UCSD-AML1 (cell line): Measurements from ENCODE around the gene AMN.
A peak's percentile ranks its signal among the peaks of the same experiment; 100 is the strongest.

ENCODE experiments used
- DNase-seq: peaks from one replicate; lab custom pipeline; 2025; ENCODE audit not compliant: unreplicated experiment; lab: John Stamatoyannopoulos, UW

AMN gene

DNA sequence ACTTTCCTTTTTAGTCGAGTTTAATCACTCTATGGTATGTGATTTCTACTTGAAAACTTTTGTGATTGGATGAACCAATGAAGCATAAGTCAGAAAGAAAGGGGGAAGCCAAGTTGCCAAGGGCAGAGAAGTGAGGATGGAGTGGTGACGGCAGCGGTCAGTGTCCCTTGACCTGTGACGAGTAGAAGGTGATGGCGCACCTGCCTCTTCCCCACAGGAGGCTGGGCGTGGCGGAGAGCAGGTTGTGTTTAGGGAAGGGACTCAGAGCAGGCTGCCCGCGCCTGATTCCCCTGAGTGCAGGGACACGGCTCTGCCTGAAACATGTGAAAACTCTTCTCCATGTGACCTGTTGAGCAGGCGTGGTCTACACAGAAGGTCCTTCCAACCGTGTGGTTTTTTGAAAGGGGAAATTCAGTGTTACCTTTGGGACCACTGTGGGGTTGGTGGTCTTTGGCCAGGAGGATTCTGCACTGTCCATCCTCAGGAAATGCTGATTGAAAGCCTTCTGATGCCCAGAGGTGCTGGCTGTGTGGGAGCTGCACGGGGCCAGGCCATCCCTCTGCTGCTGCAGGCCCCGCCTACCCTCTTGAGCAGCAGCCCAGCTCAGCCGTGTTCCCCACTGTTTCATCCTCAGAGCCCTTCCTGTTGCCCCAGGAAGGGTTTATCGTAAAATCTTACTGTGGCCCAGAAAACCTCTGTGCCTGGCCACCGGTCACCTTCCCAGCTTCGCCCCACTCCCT, 23.5 kb upstream of the AMN start:
- no peak for DNase-seq

DNA sequence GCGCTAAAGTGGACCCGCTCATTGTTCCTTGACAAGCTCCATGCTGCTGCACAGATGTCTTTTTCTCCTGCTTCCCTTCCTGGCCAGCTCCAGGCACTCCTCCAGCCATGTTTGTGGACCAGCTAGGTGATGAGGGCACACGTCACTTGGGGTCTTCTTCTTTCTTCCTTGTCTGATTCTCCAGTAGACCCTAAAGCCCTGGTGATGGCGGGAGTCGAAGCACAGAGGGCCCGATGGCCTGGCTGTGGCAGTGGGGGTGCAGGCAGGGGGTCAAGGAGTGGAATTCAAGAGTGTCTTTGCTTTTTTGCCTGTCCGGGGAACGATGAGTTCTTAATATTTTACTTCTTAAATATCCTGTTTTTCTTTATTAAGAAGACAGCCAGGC, 23.0 kb upstream of the AMN start:
- DNase-seq: no peak

DNA sequence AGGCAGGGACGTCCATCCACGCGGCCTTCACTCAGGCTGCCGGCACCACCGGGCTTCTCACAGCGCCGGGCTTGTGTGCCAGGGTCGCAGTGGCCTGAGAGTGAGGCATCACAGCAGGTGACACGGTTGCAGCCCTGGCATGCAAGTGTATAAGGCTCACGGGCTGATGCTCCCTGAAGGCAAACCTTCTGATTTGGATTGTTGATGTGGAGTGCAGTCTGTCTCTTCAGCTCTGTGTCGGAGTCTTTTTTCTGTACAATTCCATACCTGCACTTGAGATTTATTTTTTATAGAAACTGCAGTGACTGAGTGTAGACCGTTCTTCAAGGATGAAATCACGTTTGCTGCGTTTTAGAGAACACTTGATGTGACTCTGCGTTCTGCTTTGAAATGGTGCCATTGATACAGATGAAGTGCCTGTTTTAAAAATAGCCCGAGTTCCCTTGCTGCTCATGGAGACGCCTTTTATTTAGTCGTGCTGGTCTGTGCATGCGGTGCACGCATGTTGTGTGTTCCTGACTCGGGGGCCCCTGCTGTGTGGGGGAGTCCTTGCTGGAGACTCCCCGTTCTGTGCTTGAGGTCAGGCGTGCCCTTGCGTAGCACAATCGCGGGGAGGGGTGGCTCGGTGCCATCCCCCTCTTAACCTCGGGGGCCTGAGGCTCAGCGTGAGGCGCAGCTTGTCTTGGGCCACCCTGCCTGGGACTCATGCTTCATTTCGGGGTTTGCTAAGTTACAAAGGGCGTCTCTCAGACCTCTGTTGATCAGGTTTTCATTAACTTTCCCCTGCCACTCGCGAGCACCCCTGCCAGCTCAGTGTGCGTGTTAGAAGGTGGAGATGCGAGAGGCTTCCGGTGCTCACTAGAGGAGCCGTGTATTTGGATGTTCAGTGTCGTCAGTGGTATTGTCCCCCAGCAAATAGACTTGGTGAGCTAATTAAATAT, 21.6 kb upstream of the AMN start:
- DNase-seq: no peak

DNA sequence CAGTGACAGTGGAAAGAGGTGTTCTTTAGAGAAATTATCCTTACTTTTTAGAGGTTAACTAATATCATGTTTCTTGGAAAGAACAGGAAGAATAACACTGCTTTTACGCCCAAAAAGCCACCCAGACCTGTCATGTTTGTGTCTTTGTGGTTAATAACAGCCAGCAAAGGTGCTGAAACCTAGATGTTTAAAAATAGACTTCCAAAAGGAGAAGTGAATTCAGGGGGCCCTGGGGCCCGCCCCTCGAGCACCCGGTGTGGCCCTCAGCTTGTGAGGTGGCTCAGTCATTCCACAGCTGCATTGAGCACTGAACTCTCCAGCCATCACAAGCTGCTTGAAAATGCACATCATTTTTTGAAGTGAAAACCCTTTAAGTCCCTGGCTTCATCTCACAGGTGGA, 20.8 kb upstream of the AMN start:
- DNase-seq: peak; percentile 27

DNA sequence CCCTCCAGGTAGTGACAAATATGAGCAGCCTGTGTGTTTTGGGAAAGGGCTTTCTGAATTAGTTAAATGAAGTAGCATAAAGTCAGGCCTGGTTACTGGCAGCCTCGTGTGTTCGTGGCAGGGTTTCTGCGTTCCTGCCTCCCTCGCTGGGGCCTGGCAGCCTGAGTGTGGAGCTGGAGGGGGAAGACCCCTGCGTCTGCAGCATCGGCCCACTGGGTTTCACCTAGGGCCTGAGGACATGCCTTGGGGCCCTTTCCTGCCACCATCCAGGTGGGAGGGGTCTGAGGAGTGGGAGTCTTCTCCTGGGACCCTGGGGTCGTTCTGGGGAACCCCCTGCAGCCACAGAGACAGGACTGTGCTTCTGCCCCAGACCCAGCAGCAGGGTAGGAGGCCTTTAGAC, 20.4 kb upstream of the AMN start:
- no peak for DNase-seq

DNA sequence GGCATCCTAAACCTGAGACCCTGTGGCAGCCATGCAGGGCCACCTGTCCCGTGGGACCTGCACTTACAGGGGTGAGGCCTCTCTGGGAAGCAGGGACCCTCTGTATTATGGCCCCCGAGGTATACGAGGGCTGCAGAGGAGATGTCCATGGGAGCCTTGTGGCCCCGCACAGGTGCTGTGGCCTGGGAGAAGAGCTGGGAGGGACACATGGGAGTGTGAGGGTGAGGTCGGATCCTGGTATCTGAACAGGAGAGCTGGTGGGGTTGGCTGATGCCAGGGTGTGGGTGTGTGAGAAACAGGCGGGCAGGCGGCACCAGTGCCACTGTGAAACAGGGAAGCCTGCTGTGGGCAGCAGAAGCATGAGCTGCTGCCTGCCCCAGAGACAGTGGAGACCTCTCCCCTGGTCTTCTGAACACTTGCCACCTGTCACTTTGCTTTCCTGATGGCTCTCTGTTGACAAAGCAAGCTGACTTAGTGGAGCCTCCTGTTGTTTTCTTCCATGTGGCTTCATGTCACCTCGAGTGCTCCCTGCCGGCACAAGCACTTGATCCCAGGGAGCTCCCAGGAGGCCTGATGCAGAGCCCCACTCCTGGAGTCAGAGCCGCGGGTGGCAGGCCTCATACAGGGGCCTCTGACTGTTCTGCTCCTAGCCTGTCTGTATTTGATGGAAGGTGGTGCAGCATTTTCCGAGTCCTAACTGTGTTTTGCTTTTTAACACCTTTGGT, 19.8 kb upstream of the AMN start:
- no peak for DNase-seq

DNA sequence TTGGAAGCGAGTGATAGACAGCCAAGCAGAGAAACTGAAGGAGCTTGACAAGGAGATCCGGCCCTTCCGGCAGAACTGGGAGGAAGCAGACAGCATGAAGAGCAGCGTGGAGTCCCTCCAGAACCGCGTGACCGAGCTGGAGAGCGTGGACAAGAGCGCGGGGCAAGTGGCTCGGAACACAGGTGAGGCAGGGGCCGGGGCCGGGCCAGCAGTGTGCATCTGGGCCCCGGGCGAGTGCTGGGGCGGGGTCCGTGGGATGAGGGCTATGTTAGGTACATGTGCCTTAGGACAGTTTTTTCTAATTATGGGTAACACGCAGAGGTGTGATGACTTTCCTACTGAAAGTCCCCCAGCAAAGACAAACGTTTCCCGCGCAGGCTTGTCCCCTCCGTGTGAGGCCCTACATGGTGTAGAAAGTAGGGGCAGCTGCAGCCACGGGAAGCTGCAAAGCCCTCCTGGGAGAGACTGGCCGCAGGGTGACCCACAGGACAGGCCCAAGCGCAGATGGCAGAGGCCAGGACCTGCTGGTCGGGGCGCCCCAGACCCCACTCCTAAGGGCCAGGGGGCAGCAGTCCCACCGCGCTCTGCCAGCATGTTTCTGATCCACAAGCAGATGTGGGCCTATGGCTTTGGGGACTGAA, 19.1 kb upstream of the AMN start:
- DNase-seq: no peak

DNA sequence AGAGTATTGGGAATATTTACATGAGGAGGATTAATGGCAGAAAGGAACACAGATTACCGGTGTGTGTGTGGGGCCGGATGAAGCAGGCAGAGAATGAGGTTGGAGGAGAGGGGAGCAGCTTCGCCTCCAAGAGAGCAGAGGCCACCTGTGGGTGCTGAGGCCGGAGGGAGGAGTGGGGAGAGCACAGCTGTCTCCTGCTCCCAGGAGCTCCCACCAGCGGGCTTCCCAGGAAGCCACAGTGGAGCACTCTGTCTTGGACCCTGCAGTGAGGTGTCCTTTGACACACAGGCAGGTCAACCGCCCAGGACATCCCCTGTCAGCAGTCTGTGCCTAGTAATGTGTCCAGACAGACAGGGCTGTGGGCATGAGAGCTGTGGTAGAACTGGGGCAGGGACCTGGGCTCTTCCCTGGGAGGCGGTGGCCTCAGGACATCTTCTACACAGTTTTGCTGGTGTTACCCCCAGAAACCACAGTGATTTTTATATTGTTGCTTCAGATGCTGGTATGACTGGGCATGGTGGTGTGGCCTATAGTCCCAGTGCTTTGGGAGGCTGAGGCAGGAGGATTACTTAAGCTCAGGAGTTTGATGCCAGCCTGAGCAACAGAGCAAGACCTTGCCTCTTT, 18.5 kb upstream of the AMN start:
- DNase-seq: no peak

DNA sequence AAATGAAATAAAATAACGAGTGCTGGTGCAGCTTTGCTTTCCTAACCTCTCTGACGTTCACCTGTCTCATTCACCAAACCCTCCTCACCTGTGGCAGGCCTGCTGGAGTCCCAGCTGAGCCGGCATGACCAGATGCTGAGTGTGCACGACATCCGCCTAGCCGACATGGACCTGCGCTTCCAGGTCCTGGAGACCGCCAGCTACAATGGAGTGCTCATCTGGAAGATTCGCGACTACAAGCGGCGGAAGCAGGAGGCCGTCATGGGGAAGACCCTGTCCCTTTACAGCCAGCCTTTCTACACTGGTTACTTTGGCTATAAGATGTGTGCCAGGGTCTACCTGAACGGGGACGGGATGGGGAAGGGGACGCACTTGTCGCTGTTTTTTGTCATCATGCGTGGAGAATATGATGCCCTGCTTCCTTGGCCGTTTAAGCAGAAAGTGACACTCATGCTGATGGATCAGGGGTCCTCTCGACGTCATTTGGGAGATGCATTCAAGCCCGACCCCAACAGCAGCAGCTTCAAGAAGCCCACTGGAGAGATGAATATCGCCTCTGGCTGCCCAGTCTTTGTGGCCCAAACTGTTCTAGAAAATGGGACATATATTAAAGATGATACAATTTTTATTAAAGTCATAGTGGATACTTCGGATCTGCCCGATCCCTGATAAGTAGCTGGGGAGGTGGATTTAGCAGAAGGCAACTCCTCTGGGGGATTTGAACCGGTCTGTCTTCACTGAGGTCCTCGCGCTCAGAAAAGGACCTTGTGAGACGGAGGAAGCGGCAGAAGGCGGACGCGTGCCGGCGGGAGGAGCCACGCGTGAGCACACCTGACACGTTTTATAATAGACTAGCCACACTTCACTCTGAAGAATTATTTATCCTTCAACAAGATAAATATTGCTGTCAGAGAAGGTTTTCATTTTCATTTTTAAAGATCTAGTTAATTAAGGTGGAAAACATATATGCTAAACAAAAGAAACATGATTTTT, 17.1 kb upstream of the AMN start:
- no peak for DNase-seq

DNA sequence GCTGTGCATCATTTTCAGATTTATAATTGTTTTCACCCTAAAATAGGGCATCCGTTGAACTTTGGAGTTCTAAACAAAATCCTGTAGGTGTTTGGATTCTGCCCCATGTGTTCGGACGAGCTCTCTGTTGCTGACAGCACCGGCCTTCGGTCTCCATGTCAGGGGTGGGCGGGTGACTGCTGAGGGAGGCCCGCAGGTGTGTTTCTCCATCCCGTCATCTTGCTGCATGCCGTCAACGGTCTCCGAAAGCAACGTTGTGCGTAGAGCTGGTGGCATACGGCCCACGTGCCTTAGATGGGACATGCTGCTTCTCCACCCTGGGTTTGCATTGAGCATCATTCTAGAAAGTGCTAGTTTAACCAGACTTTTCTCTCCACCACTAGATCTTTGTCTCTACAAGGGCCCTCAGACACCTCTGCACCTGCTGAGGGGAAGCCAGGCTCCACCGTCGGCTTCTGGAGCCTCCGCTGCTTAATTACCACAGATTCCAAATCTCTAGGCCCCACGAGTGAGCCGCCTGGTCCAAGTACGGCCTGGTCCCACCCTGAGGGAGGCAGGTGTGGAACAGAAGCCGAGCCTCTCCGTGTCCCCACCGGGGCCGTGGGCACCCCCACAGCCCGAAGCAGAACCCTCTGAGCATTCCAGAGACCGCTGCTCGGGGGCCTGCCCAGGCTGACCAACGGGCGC, 15.7 kb upstream of the AMN start:
- no peak for DNase-seq

DNA sequence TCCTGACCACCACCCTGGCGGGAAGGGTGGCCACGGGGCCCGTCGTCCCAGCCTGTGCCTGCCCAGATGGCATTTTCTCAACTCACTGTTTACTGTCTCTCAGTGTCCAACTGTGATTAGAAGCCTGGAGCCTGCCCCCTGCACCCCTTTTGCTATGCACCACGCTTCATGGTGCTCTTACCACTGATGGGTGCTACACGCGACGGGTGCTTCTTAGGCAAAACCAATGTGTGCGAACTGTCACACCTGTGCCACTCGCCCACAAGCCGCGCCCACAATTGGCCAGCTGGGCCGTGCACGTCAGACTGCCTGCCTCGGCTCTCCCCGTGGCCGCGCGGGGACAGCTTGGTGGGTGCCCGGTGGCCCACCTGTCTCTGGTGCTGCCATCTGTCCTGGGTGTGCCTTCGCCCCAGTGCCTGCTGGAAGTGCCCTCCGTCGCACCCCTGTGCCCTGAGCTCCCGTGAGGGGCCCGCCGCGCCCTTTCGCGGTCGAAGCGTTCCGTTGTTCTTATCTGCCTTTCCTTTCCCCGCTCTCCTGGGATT, 15.1 kb upstream of the AMN start:
- no peak for DNase-seq

DNA sequence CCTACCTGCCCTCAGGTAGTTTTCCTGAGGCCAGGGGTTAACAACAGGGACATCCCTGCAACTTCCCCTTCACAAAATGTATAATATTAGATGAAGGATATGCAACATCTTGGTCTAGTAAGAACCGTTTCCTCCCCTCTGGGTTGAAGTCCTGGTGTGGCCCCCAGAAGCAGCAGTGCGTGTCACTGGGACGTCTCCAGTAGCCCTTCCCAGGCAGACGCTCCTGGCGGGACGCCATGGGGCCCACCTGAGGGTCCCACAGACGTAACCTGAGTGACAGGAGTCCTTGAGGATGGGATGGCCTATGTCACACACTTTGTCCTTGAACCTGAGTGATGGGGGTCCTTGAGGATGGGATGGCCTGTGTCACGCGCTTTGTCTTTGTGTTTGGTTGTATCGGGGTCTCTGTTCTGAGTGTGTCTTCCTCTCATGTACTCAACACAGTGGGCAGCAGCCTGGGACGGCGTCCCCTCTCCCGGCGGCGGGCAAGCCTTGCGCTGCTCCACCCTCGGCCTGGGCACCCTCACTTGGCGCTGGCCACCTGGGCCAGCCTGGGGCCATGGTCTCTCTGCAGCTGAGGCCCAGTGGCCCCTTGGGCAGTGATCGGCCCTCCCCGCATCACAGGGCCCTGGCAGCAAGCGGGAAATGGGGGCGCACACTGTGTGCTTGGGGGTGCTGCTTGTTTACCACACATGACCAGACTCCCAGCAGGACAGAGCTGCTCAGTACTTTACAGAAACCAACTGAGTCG, 14.3 kb upstream of the AMN start:
- no peak for DNase-seq

DNA sequence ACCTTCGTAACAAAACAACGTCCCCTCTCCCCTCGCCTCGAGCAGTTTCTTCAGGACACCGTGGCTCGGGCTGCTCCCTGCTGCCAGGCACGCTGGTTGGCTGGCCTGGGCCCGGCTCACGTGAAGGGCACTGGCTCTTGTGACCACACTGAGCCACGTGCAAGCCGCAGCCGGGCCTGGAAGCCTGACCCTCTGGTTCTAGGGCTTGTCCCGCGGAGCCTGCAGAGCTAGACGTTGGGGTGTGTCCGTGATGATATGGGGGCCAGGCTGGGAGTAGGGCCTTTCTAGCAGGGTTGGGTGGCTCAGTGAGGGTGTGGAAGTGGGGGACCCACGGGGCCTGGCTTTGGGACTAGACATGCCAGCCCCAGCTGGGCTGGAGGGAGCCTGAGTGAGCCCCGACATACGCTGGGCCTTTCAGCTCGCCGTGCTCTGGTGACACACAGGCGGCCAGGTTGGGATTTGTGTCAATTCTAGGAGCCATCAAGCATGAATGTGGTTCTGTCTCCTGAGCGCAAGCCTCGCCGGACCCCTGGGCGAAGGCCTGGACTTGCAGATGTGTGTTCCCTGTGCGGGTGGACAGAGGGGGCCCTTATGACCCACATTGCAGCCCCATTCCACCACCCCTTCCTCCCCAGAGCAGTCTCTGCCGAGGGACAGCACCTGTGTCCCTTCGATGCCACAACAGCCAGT, 13.6 kb upstream of the AMN start:
- DNase-seq: no peak

DNA sequence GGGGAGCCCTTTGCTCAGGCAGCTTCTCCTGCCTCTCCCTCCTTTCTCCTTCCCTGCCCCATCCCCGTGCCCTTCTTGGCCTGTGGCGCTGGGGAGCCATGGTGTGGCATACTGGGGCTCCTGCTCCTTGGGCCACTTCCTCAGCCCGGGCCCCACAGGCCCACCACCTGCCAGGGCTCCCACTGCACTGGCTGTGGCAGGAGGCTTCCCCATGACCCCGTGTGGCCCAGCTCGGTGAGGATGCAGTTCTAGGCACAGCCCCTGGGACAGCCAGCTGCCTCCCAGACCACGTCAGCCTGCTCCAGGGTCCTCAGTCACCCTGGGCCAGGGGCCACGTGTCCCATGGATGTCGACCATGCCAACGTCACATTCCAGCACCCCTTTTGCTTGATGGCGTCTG, 13.0 kb upstream of the AMN start:
- no peak for DNase-seq

DNA sequence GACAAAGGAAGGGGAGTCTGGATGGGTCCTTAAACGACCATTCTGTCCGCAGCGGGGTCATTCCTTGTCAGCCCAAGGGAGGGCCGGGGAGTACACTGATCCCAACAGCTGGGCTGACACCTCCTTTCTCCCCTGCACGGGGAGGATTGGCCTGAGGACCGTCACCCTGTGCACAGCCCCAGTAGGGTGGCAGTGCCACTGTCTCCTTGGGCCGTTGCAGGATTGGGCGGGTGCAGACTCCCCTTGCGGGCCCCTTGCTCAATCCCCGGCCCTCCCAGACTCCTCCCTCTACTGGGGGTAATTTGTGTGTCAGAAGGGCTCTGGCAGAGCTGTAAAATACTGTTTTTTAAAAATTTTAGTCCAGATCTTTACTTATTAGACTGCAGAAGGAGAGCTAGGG, 12.6 kb upstream of the AMN start:
- DNase-seq: no peak

DNA sequence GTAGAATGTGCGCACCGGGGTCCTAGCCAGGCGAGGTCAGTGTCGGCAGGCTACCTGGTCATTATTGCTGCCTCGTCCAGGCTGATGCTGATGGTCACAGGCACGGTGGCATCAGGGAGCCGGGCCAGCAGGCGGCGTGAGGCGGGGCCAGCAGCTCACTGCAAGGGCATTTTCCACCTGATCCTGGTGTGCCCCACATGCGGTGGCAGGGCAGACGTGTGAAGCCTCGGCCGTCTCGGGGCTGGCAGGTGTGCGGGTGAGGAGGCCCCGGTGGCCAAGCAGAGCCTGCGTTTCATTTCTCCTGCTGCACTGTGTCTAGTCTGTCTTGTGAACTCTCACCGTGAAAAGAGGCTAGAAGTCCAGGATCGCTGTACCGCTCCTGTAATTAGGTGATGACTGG, 12.0 kb upstream of the AMN start:
- DNase-seq: no peak

DNA sequence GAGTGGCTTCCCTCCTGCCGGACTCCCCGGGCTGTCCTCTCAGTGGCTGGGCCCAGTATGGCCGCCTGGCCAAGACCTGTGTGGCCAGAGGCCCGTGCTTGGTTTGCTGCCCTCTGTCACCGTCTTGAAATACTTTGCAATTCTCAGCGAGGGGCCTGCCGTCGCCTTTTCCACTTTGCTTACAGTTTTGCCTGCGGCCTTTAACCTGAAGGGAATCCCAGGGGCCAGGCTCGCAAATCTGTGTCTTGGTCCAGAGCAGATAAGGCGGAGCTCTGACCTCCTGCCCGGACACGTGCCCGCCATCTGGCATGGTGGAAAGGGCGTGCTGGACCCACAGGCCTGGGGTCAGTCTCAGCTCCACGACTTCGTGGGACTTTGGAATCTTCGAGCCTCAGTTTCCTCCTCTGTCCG, 10.9 kb upstream of the AMN start:
- DNase-seq: no peak
